GM08714 (cell line): ENCODE data around the gene TRIM33.
"Not testable (repeated sequence)": the region's sequence is repeated elsewhere in the genome, so short reads cannot be mapped to it uniquely, and the experiment has no call there.

ENCODE experiments used
- H3K4me3 ChIP-seq: fragments of 200-500 bp; sonication (Bioruptor generic); 2 replicates; pipeline ENCODE4 v1.5.1; 2014; ENCODE audit warnings: mild to moderate bottlenecking, low read length, inconsistent platforms
- ZNF274 ChIP-seq: IDR thresholded peaks from 2 replicates; pipeline ENCODE4 v1.6.1; 2012; ENCODE audit warnings: mild to moderate bottlenecking, low read depth, low read length

TRIM33 gene

DNA sequence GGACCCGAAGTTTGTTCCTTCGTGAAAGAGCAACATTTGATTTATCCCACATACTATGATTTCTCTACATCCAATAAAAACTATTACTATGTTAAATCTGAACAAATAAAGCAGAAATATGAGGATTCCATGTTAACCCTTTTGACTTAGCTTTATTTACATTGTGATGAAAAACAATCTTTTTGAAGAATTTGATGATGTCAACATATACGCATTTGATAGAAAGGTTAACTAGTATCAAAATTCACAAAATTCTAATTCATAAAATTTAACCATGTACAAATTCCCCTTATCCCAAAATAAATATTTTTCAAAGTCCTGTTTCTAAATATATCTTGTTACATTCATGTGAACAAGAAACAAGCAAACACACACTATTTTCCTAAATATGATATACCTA, 74.2 kb downstream of the TRIM33 start:
- TF ChIP-seq ZNF274, result no peak
- H3K4me3 ChIP-seq, result no peak overlapping the region

DNA sequence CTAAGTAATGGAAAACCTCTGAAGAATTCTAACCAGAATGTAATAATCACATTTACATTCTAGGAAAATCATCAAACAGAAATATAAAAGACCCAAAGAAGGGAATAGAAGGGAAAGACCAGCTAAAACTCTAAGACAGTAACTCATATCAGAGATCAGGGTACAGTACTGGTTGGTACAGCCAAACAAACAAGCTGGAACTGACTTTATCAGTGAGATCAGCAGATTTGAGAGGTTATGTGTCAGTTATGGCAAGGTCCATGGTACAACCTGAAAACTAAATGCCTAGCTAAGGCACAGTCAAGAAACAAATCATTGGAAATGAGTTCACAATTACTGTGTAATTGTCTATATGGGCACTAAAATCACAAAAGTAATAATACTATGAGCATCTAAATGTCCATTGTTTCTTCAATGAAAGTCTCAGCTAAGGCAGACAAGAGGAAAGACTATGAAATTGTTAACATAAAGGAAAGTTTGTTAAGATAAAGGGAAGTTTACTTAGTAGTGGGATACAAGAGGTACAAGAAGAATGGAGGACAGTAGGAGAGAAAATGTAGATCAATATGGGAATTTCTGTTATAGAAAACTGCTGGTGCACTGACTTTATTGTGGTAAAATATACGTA, 75.8 kb downstream of the TRIM33 start:
- no peak for TF ChIP-seq ZNF274
- H3K4me3 ChIP-seq, result no peak overlapping the region

DNA sequence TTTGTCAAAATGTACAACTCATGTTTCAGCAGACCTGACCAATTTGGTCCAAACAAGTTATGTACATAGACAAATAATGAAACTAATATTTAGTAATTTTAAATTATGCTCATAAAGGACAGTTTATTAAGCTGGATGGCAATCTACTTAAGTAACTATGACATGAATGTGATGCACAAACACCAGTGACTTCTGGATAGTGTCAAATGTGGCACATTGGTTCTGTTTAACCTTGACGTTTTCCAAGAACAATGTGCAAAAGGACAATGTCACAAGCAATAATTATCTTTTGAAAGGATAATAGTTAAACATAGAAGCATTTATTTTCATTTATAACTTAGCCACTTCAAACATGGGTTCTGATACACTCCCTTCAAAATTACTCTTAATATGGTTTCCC, 80.0 kb downstream of the TRIM33 start:
- no peak overlapping the region for H3K4me3 ChIP-seq
- TF ChIP-seq ZNF274, result no peak

DNA sequence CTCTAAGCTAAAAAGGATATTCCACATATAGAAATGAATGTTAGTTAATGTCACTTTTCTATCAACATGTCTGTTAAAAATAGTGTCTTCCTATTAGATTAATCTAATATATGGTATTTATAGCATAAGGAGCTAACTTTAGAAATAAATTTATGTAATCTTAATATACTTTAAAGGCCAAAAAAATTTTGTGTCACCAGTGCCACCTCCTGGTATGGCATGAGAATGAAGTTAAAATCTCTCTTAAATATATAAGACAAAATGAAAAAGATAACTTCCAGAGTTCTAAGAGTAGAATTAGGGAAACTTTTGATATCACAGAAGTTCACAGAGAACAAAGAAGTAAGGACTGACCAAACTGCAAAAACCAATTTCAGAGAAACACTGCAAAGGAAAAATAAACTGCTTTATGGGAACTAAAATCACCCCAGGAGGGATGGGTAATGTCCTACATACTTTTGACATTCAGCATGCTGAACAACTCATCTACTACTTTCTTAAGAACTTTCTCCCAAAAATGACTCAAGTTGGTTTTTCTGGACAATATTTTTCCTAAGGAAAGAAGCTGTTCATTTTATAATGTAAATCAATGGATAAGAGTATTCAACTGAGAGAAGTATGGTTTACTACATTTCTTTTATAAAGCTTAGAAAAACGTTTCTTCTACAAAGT, 82.8 kb downstream of the TRIM33 start:
- no peak for TF ChIP-seq ZNF274
- no peak overlapping the region for H3K4me3 ChIP-seq

DNA sequence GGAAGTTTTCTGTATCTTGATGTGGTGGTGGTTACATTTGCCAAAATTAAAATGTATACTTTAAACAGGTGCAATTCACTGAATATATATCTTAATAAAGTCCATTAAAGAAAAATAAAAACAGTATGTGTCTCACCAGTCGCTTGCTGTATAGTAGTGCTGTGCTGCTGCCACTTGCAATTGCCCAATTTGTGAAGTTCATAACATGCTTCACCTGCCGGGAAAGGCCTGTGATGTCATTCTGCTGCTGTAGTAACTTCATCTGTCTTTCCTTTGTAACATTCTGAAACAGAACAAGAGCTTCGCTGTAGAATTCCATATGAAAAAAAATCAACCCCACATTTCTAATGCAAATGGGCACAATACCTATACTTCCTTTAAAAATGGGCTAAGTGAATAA, 83.4 kb downstream of the TRIM33 start:
- H3K4me3 ChIP-seq, result no peak overlapping the region
- TF ChIP-seq ZNF274, result no peak

DNA sequence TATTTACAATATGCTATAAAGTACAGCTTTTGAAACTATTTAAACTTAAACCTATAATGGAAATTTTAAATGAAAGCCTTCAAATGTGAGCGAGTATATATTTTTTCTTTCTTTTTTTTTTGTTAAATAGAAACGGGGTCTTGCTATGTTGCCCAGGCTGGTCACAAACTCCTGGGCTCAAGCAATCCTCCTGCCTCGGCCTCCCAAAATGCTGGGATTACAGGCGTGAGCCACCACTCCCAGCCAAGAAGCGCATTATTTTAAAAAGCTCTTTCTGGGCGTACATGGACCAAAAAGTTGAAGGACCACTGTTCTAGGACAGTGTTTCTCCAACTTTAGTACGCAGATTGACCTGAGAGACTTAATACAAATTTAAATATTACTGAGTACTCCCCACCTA, 87.5 kb downstream of the TRIM33 start:
- H3K4me3 ChIP-seq, result no peak overlapping the region
- no peak for TF ChIP-seq ZNF274

DNA sequence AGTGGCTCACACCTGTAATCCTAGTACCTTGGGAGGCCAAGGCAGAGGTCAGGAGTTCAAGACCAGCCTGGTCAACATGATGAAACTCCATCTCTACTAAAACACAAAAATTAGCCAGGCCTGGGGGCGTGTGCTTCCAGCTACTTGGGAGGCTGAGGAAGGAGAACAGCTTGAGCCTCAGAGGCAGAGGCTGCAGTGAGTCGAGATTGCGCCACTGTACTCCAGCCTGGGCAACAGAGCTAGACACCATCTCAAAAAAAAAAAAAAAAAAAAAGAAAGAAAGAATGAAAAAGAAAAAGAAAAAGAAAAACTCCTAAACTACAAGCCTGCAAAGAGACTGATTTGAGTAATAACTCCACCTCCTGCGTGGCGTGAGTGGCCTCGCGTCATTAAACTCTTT, 92.1 kb downstream of the TRIM33 start:
- H3K4me3 ChIP-seq, result not testable (repeated sequence)

DNA sequence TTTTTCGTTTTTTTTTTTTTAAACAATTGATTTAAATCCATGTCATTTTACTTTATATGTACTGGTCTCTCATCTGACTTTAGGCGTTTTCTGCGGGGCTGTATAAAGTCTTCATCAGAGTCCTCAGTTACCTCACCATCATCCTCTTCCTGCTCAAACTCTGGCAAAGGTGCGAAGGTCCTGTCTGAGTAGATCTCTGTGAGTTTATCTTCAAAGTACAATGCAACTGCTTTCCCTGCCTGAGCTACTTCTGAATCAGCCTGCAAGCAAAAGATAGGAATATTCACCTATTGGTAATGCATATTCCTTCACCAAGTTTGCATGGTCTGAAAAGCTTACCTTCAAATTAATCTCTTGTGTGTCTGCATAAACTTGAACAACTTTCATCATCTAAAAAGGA, 113.4 kb downstream of the TRIM33 start:
- no peak overlapping the region for H3K4me3 ChIP-seq
- TF ChIP-seq ZNF274, result no peak

DNA sequence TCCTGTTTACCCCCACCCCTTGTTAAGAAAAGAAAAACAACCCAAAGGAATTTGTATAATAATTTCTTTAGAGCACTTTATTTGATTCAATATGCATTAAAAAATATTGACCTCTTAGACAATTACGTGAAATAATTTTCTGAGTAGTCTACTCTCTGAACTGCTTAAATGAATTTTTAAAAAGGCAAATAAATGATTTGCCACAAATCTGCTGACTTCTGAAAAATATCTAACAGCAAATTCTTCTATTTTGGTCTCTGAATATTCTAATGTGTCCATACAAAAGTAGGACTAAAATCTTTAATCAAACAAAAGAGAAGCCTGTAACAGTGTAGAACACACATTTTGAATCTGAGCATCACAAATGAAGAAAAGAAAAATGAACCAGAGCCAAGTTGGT, 115.1 kb downstream of the TRIM33 start:
- TF ChIP-seq ZNF274, result no peak
- H3K4me3 ChIP-seq, result no peak overlapping the region

DNA sequence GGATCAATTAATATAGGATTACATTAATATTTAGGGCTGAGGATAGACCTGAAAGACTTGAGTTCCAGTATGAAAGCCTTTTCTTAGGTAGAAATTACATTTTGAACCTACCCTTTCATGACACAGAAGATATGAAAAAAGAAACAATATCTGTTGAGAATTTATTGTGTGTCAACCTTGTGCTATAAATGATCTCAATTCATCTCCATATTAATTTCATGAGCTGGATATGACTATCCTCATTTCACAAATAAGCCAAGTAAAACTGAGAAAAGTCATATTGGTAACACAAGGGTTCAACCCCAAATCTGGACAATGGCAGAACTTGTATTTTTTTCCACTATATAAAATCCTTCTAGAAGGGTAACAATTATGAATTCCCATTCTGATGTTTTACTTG, 120.0 kb downstream of the TRIM33 start:
- no peak overlapping the region for H3K4me3 ChIP-seq
- no peak for TF ChIP-seq ZNF274

DNA sequence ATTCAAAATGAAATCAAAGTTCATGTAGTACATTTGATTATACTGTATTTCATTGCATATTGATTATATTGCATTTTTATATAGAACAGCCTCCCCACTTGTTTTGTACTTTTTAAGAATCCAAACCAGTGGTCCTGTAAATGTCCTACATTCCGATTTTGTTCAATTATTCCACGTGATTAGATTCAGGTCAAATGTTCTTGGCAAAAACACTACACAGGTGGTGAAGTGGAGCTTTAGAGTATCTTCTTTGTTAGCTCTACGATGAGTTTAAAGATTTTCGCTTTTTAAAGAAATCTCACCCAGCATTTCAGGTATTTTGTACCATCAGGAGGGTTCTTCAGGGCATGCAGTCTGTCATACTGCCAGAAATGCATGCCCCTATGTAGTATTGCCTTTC, 120.6 kb downstream of the TRIM33 start:
- TF ChIP-seq ZNF274, result no peak
- H3K4me3 ChIP-seq, result no peak overlapping the region

DNA sequence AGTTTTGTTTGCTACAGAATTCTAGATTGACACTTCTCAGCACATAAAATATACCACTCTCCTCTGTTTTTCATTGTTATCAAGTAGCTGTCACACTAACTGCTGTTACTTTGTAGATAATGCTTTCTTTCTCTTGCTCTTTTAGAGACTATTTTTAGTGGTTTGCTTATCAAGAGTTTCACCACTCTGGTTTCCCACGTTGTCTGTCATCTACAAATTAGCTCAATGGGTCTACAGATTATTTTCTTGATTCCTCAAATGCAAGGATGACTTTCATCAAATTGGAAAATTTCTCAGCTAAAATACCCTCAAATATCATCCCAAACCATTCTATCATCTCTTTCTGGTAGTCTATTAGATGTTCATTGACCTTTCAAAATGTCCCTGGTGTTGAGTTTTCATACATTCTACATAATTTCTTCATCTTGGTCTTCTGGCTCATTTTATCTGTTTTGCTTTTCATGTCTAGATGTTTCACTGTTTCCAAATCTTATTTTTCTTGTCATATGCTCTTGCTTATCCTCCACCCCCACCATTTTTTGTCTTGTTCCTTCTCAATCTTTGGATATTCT, 122.5 kb downstream of the TRIM33 start:
- no peak for TF ChIP-seq ZNF274
- H3K4me3 ChIP-seq, result no peak overlapping the region

DNA sequence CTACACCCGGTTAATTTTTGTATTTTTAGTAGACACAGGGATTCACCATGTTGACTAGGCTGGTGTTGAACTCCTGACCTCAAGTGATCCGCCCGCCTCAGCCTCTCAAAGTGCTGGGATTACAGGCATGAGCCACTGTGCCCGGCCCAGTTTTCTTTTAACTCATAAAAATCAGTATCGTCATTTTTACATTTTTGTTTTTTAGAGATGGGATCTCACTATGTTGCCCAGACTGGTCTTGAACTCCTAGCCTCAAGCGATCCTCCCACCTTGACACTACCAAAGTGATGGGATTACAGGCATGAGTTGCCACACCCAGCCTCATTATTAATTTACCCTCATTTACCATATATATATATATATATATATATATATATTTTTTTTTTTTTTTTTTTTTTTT, 123.4 kb downstream of the TRIM33 start:
- not testable (repeated sequence) for H3K4me3 ChIP-seq

DNA sequence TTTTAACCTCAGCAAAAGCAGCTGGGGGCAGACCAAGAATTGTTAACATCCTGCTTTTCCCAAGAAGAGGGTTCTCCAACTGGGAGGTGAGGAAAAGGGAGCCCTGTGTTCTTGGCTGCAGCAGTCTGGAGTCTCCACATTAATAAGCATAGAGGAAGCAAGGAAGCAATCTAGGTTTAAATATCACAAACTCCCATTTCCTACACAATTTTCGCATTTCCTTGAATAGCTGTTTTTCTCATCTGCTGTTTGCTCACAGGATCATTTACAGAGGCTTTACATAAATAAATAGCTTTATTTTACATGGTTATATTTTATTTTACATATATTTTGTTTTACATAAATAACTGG, 124.0 kb downstream of the TRIM33 start:
- no peak for TF ChIP-seq ZNF274
- H3K4me3 ChIP-seq, result no peak overlapping the region

DNA sequence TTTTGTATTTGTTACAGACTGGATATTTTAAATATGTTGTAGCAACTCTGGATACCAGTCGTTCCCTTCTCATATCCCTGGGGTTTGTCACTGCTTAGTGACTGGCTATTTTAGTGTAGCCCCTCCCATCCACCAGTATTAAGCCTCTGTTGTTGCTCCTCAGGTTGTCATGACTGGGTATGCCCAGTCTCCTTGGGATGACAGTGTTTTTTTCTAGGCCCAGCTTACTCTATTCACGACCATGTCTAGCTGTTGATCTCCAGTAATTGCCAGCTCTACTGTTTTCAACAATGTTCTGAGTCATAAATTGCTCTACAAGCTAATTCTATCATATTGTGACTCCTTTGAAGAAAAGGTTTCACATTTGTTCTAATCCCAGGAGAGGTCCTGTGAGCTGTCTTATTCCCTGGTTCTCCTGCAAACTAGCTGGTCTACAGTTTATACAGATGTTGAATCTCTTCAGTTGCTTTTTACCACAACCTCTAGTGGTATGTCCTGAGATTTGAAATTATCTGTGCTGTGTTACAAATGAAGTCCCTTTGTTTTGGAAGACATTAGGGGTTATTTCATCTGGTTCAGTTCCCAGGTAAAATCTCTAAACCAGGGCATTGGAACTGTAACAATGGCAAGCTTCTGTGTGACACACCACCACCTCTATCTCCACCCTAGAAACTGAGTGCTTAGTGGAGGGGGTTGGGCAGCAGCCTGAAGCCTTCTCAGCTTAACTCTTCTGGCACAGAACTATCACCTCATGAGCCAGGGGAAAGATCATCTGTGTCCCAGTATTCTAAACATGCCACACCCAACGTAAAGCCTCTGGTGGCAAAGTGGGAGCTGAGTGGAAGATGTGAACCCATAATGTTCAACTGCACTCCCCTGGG, 124.6 kb downstream of the TRIM33 start:
- TF ChIP-seq ZNF274, result no peak
- H3K4me3 ChIP-seq, result no peak overlapping the region

DNA sequence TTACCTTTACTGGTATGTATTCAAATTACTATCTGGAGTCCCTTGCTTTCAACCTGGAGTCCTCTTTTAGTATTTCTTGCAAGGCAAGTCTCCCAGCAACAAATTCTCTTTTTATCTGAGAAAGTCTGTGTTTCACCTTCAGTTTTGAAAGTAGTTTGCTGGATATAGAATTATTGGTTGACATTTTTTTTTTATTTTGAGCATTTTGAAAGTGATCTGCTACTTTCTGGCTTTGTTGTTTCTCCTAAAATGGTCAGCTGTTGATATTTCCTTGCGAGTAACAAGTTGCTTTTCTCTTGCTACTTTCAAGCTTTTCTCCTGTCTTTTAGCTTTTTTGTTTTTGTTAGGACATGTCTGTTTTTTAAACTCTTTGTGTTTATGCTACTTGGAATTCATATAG, 126.1 kb downstream of the TRIM33 start:
- no peak overlapping the region for H3K4me3 ChIP-seq
- no peak for TF ChIP-seq ZNF274
